Chondrocyte (in vitro differentiated cells): ENCODE measurements around the gene DKC1. TPM values are rescaled to one million over a fixed set of nuclear protein-coding genes. Genes with fewer than 3 reads are reported as not detected.
"Not testable (repeated sequence)": the region's sequence is repeated elsewhere in the genome, so short reads cannot be mapped to it uniquely, and the experiment has no call there.

Experiments
- DNase-seq: peaks from one replicate; pipeline ENCODE4 v3.0.0; 2021; ENCODE audit warnings: mixed read lengths, low spot score
- H3K27ac Mint-ChIP-seq: one replicate; pipeline ENCODE4 v1.8.0; 2021; ENCODE audit warnings: mild to moderate bottlenecking, moderate library complexity, mixed read lengths; ENCODE audit not compliant: unreplicated experiment
- H3K27me3 Mint-ChIP-seq: 2 replicates; pipeline ENCODE4 v1.8.0; 2021; ENCODE audit warnings: low read depth, mixed read lengths
- H3K36me3 Mint-ChIP-seq: 2 replicates; pipeline ENCODE4 v1.8.0; 2021; ENCODE audit warnings: low read depth, mixed read lengths
- H3K4me1 Mint-ChIP-seq: 2 replicates; pipeline ENCODE4 v1.8.0; 2021; ENCODE audit warnings: low read depth, mild to moderate bottlenecking, mixed read lengths
- H3K4me3 Mint-ChIP-seq: one replicate; pipeline ENCODE4 v1.8.0; 2021; ENCODE audit warnings: mild to moderate bottlenecking, moderate library complexity, mixed read lengths; ENCODE audit not compliant: unreplicated experiment
- H3K9me3 Mint-ChIP-seq: 2 replicates; pipeline ENCODE4 v1.8.0; 2021; ENCODE audit warnings: low read depth, mixed read lengths
- CTCF ChIP-seq: fragments of 200-600 bp; sonication (generic); IDR thresholded peaks from 2 replicates; pipeline ENCODE4 v1.5.0; 2021; ENCODE audit warnings: antibody characterized with exemption, mild to moderate bottlenecking, moderate library complexity
- total RNA-seq: library from RNA; stranded (reverse); gene quantifications from 3 replicates; pipeline ENCODE4 v1.2.1, GENCODE V29; 2021

Gene DKC1
- total RNA-seq, 1 donor from 2014 or later = 31.1 TPM

GRCh38 chrX:154818916-154819770 is 56.5 kb downstream of the DKC1 start:
- peaks cover 2% of the 10 kb centered on the region for H3K27me3 Mint-ChIP-seq
- no peak for DNase-seq
- no peak overlapping the region for H3K27ac Mint-ChIP-seq
- peaks cover 3% of the 10 kb centered on the region for H3K4me1 Mint-ChIP-seq
- peaks cover 5% of the 10 kb centered on the region for H3K9me3 Mint-ChIP-seq
- TF ChIP-seq CTCF = no peak
- no peaks in the 10 kb centered on the region for H3K36me3 Mint-ChIP-seq
- no peak overlapping the region for H3K4me3 Mint-ChIP-seq

- no peaks in the 10 kb centered on the region for H3K27me3 Mint-ChIP-seq
- H3K27ac Mint-ChIP-seq = no peak overlapping the region
- peaks cover 3% of the 10 kb centered on the region for H3K4me1 Mint-ChIP-seq
- TF ChIP-seq CTCF = no peak
- DNase-seq = no peak
- peaks cover 8% of the 10 kb centered on the region for H3K9me3 Mint-ChIP-seq
- H3K4me3 Mint-ChIP-seq = no peak overlapping the region
- no peaks in the 10 kb centered on the region for H3K36me3 Mint-ChIP-seq
Measured at GRCh38 chrX:154819771-154820341, 57.2 kb downstream of the DKC1 start.

DNA sequence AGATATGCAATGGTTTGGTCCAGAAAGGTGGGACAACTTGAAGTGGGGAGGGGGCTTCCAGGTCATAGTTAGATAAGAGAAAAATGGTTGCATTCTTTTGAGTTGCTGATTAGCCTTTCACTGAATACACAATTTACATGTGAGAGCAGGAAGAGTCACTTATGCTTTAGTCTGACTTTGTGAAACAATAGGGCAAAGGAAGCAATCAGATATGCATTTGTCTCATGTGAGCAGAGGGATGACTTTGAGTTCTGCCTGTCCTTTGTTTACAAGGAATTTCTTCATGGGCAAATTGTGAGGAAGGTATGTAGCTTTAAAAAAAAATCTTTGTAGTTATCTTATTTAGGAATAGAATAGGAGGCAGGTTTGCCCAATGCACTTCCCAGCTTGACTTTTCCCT is 58.9 kb downstream of the DKC1 start:
- no peaks in the 10 kb centered on the region for H3K4me1 Mint-ChIP-seq
- peaks cover 2% of the 10 kb centered on the region for H3K36me3 Mint-ChIP-seq
- H3K27me3 Mint-ChIP-seq = no peaks in the 10 kb centered on the region
- H3K9me3 Mint-ChIP-seq = peaks cover 9% of the 10 kb centered on the region
- no peak for TF ChIP-seq CTCF
- no peak overlapping the region for H3K4me3 Mint-ChIP-seq
- DNase-seq = no peak
- no peak overlapping the region for H3K27ac Mint-ChIP-seq

GRCh38 chrX:154822029-154822428 is 59.4 kb downstream of the DKC1 start:
- Mint-ChIP-seq H3K9me3 (peaks cover 9% of the 10 kb centered on the region), H3K4me1 (no peaks in the 10 kb centered on the region), H3K27me3 (no peaks in the 10 kb centered on the region), H3K4me3 (no peak overlapping the region), H3K27ac (no peak overlapping the region), H3K36me3 (peaks cover 2% of the 10 kb centered on the region)
- DNase-seq = no peak
- no peak for TF ChIP-seq CTCF

DNA sequence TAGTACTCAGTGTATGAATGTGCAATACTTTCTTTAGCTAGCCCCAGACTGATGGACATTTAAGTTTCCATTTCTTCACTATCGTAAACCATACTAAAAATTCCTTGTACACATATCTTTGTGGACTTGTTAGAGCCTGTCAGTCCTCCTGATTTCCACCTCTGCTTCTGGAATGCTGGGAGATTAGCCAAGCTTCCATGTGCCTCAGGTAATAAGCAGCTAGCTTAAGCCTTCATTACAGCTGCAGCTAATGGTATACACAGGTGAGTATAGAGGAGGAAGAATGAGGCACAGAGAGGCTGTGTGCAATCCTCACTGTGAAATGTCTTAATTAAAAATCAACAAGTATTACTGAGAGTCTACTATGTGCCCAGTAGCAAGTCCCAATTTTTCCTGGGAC is 62.0 kb downstream of the DKC1 start:
- no peak for TF ChIP-seq CTCF
- H3K4me1 Mint-ChIP-seq = no peaks in the 10 kb centered on the region
- H3K4me3 Mint-ChIP-seq = no peak overlapping the region
- H3K27me3 Mint-ChIP-seq = no peaks in the 10 kb centered on the region
- peaks cover 2% of the 10 kb centered on the region for H3K36me3 Mint-ChIP-seq
- no peak overlapping the region for H3K27ac Mint-ChIP-seq
- peaks cover 15% of the 10 kb centered on the region for H3K9me3 Mint-ChIP-seq
- DNase-seq = no peak

GRCh38 chrX:154825586-154825985 is 62.9 kb downstream of the DKC1 start:
- peaks cover 20% of the 10 kb centered on the region for H3K9me3 Mint-ChIP-seq
- H3K4me1 Mint-ChIP-seq, DNase-seq, H3K27ac Mint-ChIP-seq, H3K27me3 Mint-ChIP-seq, H3K36me3 Mint-ChIP-seq, H3K4me3 Mint-ChIP-seq: not testable (repeated sequence)
